GM23338 (cell line): ENCODE data around the gene CIC. TPM values are rescaled to one million over a fixed set of nuclear protein-coding genes. Genes with fewer than 3 reads are reported as not detected.

Experiments used
- ATAC-seq: fragments of 200-7000 bp; cut with Tn5 transposase; 3 replicates; pipeline ENCODE4 v1.9.1; 2020
- DNase-seq: peaks from one replicate; pipeline ENCODE4 v3.0.0-alpha.2; 2015; ENCODE audit warnings: low spot score
- H2AFZ ChIP-seq: fragments of 200-600 bp; sonication (generic); 2 replicates; pipeline ENCODE4 v1.8.0; 2016; ENCODE audit warnings: antibody characterized with exemption, mild to moderate bottlenecking, moderate library complexity
- H3F3A ChIP-seq: fragments of 200-600 bp; sonication (generic); replicated peaks from 2 replicates; pipeline ENCODE4 v1.8.0; 2017; ENCODE audit warnings: antibody characterized with exemption, mixed run types, low read depth
- H3K27ac ChIP-seq: fragments of 200-600 bp; sonication (generic); 2 replicates; pipeline ENCODE4 v1.6.1; 2016; ENCODE audit warnings: low read depth
- H3K27me3 ChIP-seq: fragments of 200-600 bp; sonication (generic); 2 replicates; pipeline ENCODE4 v1.8.0; 2016; ENCODE audit warnings: mild to moderate bottlenecking, mixed run types, moderate library complexity; ENCODE audit not compliant: insufficient read depth
- H3K36me3 ChIP-seq: fragments of 200-600 bp; sonication (generic); 2 replicates; pipeline ENCODE4 v1.8.0; 2016; ENCODE audit warnings: mild to moderate bottlenecking; ENCODE audit not compliant: insufficient read depth
- H3K4me1 ChIP-seq: fragments of 200-600 bp; sonication (generic); 2 replicates; pipeline ENCODE4 v1.8.0; 2016; ENCODE audit warnings: mild to moderate bottlenecking, moderate library complexity; ENCODE audit not compliant: insufficient read depth
- H3K4me2 ChIP-seq: fragments of 200-600 bp; sonication (generic); 2 replicates; pipeline ENCODE4 v1.7.1; 2017; ENCODE audit warnings: mixed run types
- H3K4me3 ChIP-seq: fragments of 200-600 bp; sonication (generic); 2 replicates; pipeline ENCODE4 v1.6.1; 2016; ENCODE audit warnings: mixed run types
- H3K79me2 ChIP-seq: fragments of 200-600 bp; sonication (generic); replicated peaks from 2 replicates; pipeline ENCODE4 v1.8.0; 2017; ENCODE audit warnings: mild to moderate bottlenecking; ENCODE audit not compliant: insufficient read depth
- H3K9me2 ChIP-seq: fragments of 200-600 bp; sonication (generic); 2 replicates; pipeline ENCODE4 v1.8.0; 2017; ENCODE audit not compliant: insufficient read depth
- H4K20me1 ChIP-seq: fragments of 200-600 bp; sonication (generic); replicated peaks from 2 replicates; pipeline ENCODE4 v1.8.0; 2017; ENCODE audit warnings: mild to moderate bottlenecking; ENCODE audit not compliant: insufficient read depth
- H3K27ac Mint-ChIP-seq: 2 replicates; pipeline ENCODE4 v1.8.0; 2020; ENCODE audit warnings: inconsistent platforms, mild to moderate bottlenecking, moderate library complexity, mixed read lengths
- H3K27me3 Mint-ChIP-seq: 3 replicates; pipeline ENCODE4 v1.8.0; 2022; ENCODE audit warnings: low read depth, mild to moderate bottlenecking, moderate library complexity, mixed read lengths, inconsistent platforms; ENCODE audit not compliant: insufficient read depth, poor library complexity
- H3K36me3 Mint-ChIP-seq: 3 replicates; pipeline ENCODE4 v1.8.0; 2021; ENCODE audit warnings: low read depth, mild to moderate bottlenecking, inconsistent platforms, moderate library complexity, mixed read lengths
- H3K4me1 Mint-ChIP-seq: 3 replicates; pipeline ENCODE4 v1.8.0; 2020; ENCODE audit warnings: mild to moderate bottlenecking, inconsistent platforms, mixed read lengths
- H3K4me3 Mint-ChIP-seq: 3 replicates; pipeline ENCODE4 v1.8.0; 2021; ENCODE audit warnings: moderate library complexity, mild to moderate bottlenecking, inconsistent platforms, mixed read lengths
- H3K9me3 Mint-ChIP-seq: 3 replicates; pipeline ENCODE4 v1.8.0; 2020; ENCODE audit warnings: moderate library complexity, mild to moderate bottlenecking, inconsistent platforms, mixed read lengths
- CREB1 ChIP-seq: fragments of 250-450 bp; sonication (Bioruptor Pico); IDR thresholded peaks from 2 replicates; pipeline ENCODE4 v1.5.0; 2020; ENCODE audit warnings: low read depth, mild to moderate bottlenecking, moderate library complexity
- CTCF ChIP-seq, 2 experiments: fragments of 200-600 bp in 1 of 2; sonication (generic) in 1 of 2; conservative IDR thresholded peaks; 2 replicates each; pipeline versions ENCODE4 v1.5.1 to v1.6.1; 2016 to 2017; ENCODE audit warnings: antibody characterized with exemption in 2 of 2, low read depth in 2 of 2, mild to moderate bottlenecking in 2 of 2, moderate library complexity in 1 of 2
- ETS1 ChIP-seq: IDR thresholded peaks from 2 replicates; pipeline ENCODE4 v1.6.1; 2016; ENCODE audit warnings: antibody characterized with exemption
- EZH2 ChIP-seq: fragments of 200-600 bp; sonication (generic); IDR thresholded peaks from one replicate; pipeline ENCODE4 v1.8.0; 2017; ENCODE audit warnings: antibody characterized with exemption, mild to moderate bottlenecking, low read depth; ENCODE audit not compliant: unreplicated experiment
- EZH2phosphoT487 ChIP-seq: fragments of 200-600 bp; sonication (generic); IDR thresholded peaks from one replicate; pipeline ENCODE4 v1.8.1; 2018; ENCODE audit warnings: antibody characterized with exemption; ENCODE audit not compliant: unreplicated experiment
- JUNB ChIP-seq: IDR thresholded peaks from one replicate; pipeline ENCODE4 v1.6.1; 2016; ENCODE audit warnings: antibody characterized with exemption; ENCODE audit not compliant: unreplicated experiment
- NANOG ChIP-seq: IDR thresholded peaks from 2 replicates; pipeline ENCODE4 v1.6.1; 2016; ENCODE audit warnings: antibody characterized with exemption, borderline replicate concordance
- POLR2AphosphoS5 ChIP-seq: IDR thresholded peaks from 2 replicates; pipeline ENCODE4 v1.6.1; 2016; ENCODE audit warnings: antibody characterized with exemption, low read depth
- REST ChIP-seq: IDR thresholded peaks from one replicate; pipeline ENCODE4 v1.6.1; 2018; ENCODE audit warnings: antibody characterized with exemption; ENCODE audit not compliant: unreplicated experiment
- STAT1 ChIP-seq: IDR thresholded peaks from one replicate; pipeline ENCODE4 v1.6.1; 2016; ENCODE audit warnings: antibody characterized with exemption; ENCODE audit not compliant: unreplicated experiment
- ZNF114 ChIP-seq: fragments of 250-450 bp; sonication (Bioruptor Pico); IDR thresholded peaks from 2 replicates; pipeline ENCODE4 v1.5.0; 2020; ENCODE audit warnings: mild to moderate bottlenecking, moderate library complexity
- ZNF331 ChIP-seq: fragments of 250-450 bp; sonication (Bioruptor Pico); IDR thresholded peaks from 2 replicates; pipeline ENCODE4 v1.5.0; 2020; ENCODE audit warnings: low read depth, mild to moderate bottlenecking, moderate library complexity
- ZNF462 ChIP-seq: fragments of 250-450 bp; sonication (Bioruptor Pico); IDR thresholded peaks from 2 replicates; pipeline ENCODE4 v1.5.0; 2020; ENCODE audit warnings: mild to moderate bottlenecking, moderate library complexity
- polyA plus RNA-seq: library from polyadenylated mRNA; unstranded; fragments of >200 nt; fragmentation: Nextera tagmentation; extraction: Ambion mirVana; gene quantifications from 2 replicates; pipeline ENCODE4 v1.2.1, GENCODE V29; 2016
- total RNA-seq: library from RNA; depleted of rRNA; stranded (reverse); fragments of >200 nt; shearing (Covaris generic); gene quantifications from 2 replicates; pipeline ENCODE4 v1.2.3, GENCODE V29; 2014

Gene CIC
- total and polyA plus RNA-seq, 2 experiments from 2014 or later: 13.2 to 42.0 TPM

DNA sequence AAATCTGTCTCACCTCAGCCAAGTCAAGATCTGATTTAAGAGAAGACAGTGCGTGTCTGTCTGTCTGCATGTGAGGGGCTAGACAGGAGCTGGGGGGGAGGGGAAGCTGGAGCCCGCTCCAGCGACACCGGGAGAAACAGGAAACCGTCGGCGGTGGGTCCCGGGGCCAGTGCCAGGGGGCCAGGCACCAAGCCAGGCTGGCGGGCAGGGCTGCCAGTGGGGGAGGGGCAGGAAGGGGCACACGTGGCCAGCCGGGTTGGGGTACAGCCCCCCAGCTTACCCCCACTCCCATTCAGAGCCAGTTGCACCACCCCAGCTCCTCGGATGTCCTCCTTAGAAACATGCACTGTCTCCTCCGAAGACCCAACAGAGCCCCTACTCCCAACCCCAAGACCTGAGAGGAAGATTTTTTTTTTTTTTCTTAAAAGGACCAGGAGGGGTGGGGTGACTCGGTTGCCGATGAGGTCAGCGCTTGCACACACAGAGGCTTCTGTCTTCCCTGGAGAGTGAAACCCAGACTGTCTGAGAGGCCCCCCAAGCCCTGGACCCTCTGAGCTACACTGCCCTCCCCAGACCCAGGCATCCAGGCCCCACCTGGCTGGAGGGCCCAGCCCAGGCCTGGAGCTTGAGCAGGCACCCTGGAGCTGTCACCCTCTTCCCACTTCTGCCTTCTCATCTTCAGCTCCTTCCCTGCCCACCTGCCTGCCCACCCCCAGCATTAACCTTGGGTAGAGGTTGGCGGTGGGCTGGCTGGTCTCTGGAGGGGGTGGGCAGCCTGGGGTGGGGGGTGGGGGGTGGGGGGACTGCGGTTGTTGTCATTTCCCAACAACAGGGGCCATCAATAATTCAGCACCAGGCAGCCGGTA is 18.2 kb upstream of the CIC start:
- peaks cover 18% of the 10 kb centered on the region for H3F3A ChIP-seq
- no peaks in the 10 kb centered on the region; the same call in 1 of the 2 replicates for H4K20me1 ChIP-seq
- Mint-ChIP-seq H3K9me3 (no peaks in the 10 kb centered on the region; the same call in 2 of the 3 replicates), H3K36me3 (peaks cover 10% of the 10 kb centered on the region; the same call in 2 of the 3 replicates), H3K27ac (0 out of 2 replicates have a peak overlapping the region, but pooled peaks have one; percentile 62), H3K4me1 (peaks cover 38% of the 10 kb centered on the region), H3K27me3 (peaks cover 24% of the 10 kb centered on the region), H3K4me3 (0 out of 3 replicates have a peak overlapping the region, but pooled peaks have one; percentile 16)
- H3K9me2 ChIP-seq: no peaks in the 10 kb centered on the region
- no peaks in the 10 kb centered on the region for H3K36me3 ChIP-seq
- no peak overlapping the region for H3K27ac ChIP-seq
- H2AFZ ChIP-seq: no peak overlapping the region
- peak overlapping the region; percentile 55; the same call in 1 of the 2 replicates for H3K4me2 ChIP-seq
- DNase-seq (no peak), ATAC-seq (no peak)
- peaks cover 38% of the 10 kb centered on the region for H3K79me2 ChIP-seq
- H3K4me3 ChIP-seq: no peak overlapping the region
- TF ChIP-seq STAT1 (no peak), POLR2AphosphoS5 (no peak), ETS1 (no peak), JUNB (no peak), REST (no peak), NANOG (no peak), ZNF331 (CRISPR knock-in tag) (no peak), ZNF462 (CRISPR knock-in tag) (no peak), CREB1 (CRISPR knock-in tag) (no peak), CTCF (conservative IDR thresholded peaks at IDR 0.05; ENCODE audit: low read depth in 2 of 2) (no peak), ZNF114 (CRISPR knock-in tag) (no peak), EZH2phosphoT487 (no peak), EZH2 (no peak)
- no peaks in the 10 kb centered on the region for H3K27me3 ChIP-seq
- peaks cover 33% of the 10 kb centered on the region for H3K4me1 ChIP-seq
